ENCODE measurements around the gene EPHA8.

GRCh38 chr1:22629886-22630285 lies 66.6 kb downstream of the EPHA8 start:
- TF ChIP-seq, protein P1, sequence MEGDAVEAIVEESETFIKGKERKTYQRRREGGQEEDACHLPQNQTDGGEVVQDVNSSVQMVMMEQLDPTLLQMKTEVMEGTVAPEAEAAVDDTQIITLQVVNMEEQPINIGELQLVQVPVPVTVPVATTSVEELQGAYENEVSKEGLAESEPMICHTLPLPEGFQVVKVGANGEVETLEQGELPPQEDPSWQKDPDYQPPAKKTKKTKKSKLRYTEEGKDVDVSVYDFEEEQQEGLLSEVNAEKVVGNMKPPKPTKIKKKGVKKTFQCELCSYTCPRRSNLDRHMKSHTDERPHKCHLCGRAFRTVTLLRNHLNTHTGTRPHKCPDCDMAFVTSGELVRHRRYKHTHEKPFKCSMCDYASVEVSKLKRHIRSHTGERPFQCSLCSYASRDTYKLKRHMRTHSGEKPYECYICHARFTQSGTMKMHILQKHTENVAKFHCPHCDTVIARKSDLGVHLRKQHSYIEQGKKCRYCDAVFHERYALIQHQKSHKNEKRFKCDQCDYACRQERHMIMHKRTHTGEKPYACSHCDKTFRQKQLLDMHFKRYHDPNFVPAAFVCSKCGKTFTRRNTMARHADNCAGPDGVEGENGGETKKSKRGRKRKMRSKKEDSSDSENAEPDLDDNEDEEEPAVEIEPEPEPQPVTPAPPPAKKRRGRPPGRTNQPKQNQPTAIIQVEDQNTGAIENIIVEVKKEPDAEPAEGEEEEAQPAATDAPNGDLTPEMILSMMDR (IDR thresholded peaks at IDR 0.05), result no peak
- no peak for TF ChIP-seq POLR2A (IDR thresholded peaks at IDR 0.05)

Measured in adrenal gland (tissue), 5 donors.